ENCODE data around the gene CD200.
"Not testable (repeated sequence)": the region's sequence is repeated elsewhere in the genome, so short reads cannot be mapped to it uniquely, and the experiment has no call there.

The CD200 gene

GRCh38 chr3:112391648-112392047 is 58.7 kb downstream of the CD200 start:
- no peak for DNase-seq

GRCh38 chr3:112392393-112393359 is 59.7 kb downstream of the CD200 start:
- DNase-seq = no peak

DNA sequence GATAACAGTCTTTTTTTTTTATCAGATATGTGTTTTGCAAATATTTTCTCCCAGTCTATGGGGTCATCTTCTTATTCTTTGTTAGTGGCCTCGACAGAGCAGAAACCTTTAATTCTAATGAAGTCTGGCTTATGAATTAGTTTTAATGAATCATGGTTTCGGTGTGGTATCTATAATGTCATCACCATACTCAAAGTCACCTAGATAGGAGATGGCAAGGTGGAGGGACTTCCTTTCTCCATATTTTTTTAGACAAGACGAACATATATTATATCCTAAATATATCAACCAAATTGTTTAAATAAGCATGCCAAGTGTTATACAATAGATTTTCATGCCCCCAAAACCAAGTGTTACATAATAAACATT is 60.4 kb downstream of the CD200 start:
- no peak for DNase-seq

GRCh38 chr3:112394003-112394640 is 61.2 kb downstream of the CD200 start:
- DNase-seq = no peak

DNA sequence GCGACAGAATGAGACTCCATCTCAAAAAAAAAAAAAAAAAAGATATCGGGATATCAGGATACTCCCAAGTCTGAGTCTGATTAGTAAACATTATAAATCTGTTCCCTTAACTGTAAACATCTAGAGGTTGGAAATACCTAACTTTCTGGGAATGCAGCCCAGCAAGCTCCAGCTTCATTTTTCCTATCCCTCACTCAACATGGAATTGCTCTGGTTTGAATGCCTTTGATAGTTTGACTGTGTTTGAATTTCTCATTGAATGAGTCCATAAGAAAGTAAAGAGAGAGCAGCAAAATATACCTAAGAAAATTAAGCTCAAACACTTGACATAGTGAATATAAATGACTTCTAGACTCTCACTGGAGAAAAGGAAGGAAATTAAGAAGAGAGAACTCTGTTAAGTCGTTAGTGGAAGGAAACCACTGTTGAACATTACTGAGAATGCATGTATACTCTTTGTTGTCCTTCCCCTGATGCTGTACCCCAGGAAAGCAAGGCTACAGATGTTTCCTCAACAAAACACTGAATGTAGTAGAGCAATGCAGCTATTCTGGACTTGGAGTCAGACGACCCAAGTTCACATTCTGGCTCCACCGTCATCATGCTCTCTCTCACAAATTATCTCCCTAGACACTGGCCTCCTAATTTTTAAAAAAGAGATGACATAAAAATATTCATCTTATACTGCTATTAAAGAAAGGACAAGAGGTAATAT is 62.4 kb downstream of the CD200 start:
- DNase-seq = no peak

- DNase-seq = no peak
Observed at GRCh38 chr3:112395896-112396290, 62.9 kb downstream of the CD200 start.

GRCh38 chr3:112397556-112397955 is 64.6 kb downstream of the CD200 start:
- DNase-seq = no peak

DNA sequence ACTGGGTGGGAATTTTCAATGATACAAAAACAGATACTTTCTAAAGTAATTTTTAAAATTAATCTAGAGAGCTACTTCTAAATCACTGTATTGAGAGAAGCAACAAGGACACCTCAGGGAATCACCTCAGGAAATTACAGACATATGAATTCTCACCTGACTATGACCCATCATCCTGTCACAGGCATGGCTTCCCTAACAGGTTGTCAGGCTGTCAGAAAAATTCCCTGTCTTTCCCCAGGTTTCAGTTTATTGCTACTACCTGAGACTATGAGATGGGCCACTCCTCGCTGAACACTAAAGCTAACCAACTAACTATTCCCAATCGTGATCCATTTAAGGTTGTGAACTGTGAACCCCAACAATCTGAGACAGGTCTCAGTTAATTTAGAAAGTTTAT is 66.1 kb downstream of the CD200 start:
- DNase-seq = no peak

GRCh38 chr3:112399554-112399953 is 66.6 kb downstream of the CD200 start:
- not testable (repeated sequence) for DNase-seq

- not testable (repeated sequence) for DNase-seq
Observed at GRCh38 chr3:112400317-112400716, 67.4 kb downstream of the CD200 start.

- no peak for DNase-seq
Observed at GRCh38 chr3:112401617-112402016, 68.7 kb downstream of the CD200 start.

- no peak for DNase-seq
Observed at GRCh38 chr3:112403103-112403502, 70.1 kb downstream of the CD200 start.

DNA sequence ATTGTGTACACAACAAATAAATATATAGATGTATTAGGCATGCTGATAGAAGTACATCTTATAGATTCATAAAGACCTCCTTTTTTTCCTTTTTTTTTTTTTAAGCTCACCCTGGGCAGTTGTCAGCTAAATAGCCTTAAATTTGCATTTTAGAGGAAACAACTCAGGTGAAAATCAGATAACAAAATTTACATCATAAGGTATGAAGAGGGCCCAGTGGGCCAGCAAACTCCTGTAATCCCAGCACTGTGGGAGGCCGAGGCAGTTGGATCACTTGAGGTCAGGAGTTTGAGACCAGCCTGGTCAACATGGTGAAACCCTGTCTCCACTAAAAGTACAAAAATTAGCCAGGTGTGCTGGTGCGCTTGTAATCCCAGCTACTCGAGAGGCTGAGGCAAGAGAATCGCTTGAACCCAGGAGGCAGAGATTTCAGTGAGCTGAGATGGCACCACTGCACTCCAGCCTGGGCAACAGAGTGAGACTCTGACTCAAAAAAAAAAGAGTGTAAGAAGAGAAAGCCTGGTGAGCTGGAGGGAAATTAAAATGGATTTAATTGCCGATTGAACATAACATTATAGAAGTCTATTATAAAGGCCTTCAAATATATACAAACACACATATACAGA is 72.1 kb downstream of the CD200 start:
- DNase-seq = not testable (repeated sequence)

- DNase-seq = no peak
Observed at GRCh38 chr3:112405845-112406244, 72.9 kb downstream of the CD200 start.

DNA sequence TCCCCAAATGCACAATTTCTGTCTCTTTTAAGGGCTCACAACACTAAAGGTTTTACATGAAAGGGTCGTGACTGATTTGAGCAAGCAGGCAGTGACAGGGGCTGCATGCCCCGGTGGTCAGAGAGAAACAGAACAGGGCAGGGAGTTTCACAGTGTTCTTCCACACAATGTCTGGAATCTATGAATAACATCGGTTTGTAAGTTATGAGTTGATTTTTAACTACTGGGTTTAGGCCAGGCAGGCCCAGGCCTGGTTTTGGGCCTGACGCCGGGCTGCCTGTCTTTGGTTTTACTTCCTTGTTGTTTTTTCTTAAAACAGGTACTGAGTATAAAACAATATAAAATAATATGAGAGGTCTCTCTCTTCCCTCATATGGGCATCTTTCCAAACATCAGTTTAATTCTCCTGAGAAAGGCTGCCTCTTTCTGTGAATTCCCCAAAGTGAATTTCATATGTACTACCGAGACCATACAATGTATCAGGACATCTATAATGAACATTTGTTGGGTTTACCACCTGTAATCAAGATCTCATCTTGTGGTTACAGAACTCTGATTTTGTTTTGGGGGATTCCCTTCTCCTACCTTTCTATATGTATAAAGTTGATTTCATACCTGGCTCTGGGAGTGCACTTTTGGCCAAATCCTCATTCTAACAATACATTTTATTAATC is 74.4 kb downstream of the CD200 start:
- no peak for DNase-seq

DNA sequence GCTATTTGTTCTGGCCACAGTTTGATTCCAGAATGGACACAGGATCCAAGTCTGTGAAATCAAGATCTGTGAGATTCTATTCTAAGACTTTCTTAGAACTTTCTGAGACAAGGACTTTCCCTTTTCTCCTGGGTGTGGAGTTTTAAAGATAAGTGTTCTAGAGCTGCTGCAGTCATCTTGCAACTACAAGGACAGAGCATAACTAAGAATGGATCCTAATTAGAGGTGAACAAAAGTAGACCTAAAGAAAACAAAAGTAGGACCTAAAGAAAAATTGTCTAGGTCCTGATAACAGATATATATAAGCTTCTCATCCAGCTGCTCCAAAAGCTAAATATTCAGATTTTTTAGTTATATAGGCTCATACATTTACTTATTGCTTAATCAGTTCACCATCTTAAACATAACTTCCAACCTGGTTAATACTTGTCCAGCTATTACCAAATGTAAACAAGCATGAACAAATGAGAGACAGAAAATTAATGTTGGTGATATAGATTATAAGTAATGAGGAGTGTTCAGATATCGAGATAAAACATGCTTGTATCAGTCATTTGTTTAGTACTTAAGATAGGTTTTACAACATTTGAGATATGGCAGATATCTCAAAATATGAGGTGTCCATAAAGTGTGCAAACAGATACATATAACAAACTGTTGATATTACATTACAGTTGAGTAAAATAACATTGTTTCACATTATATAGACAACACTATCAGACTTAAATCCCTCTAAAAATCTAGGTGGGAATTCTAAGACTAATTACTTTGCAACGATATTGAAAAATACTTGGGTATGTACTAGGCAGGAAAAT is 75.1 kb downstream of the CD200 start:
- no peak for DNase-seq

- DNase-seq = no peak
Observed at GRCh38 chr3:112409041-112409440, 76.1 kb downstream of the CD200 start.

DNA sequence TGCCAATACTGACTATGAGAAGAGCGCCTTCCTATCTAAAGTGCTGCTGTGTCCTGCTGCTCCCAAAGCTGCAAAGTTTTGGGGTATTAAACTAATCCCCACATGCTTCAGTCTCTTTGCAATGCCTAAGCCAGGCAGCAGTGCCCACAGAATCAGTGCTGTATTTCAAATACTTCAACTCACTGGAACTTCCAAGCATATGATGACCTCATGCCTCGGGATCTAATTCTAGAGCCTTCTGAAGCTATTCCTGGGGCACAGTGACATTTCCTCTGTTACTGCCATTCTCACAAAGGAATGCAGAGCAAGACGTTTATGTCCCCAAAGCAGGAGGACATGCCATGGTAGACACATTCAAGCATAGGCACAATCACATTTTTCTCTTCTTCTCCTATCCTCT is 78.5 kb downstream of the CD200 start:
- no peak for DNase-seq

All from NCI-H2081 (cell line).